ENCODE results near the gene HDAC6.

The HDAC6 gene

DNA sequence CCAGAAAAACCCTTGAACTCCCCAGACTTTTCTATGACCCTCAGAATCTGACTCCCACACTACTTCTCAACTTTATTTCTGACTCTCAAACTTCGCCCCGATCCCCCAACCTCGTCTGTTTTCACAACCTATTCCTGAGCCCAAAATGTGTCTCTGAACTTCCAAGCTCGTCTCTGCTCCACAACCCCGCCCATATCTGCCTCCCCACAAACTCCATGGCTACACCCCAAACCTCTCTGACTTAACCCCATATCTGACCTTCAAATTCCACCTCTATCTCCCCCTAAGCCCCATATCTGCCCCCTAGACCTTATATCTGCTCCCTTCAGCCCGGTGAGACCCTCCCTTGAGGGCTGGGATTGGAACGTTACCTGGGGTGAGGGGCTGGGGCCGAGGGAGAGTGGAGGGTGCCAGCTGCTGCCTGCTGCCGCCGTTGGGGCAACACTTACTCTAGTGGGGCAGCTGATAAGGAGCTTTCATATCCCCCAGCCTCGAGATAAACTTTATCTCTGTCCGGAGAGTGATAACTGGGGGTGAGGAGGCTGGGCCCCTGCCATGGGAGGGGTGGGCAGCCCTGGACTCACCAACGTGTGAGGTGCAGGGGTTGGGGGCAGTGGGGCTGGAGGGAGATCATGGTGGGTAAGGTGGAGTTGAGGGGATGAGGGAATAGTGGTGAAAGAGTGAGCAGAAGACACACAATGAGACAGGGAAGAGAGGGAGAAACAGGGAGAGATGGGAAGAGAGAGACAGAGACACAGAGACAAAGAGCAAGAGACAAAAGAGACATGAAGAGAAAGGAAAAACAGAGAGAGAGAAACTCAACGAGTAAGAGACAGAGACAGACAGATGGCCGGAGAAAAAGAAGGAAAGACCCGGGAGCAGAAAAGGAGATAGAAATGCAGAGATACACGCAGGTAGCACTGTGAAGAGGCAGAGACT is 14.1 kb upstream of the HDAC6 start:
- H3K4me3 ChIP-seq (ENCODE audit: low read length), result no peak overlapping the region
- no peak for DNase-seq (ENCODE audit: low read depth, low spot score)

DNA sequence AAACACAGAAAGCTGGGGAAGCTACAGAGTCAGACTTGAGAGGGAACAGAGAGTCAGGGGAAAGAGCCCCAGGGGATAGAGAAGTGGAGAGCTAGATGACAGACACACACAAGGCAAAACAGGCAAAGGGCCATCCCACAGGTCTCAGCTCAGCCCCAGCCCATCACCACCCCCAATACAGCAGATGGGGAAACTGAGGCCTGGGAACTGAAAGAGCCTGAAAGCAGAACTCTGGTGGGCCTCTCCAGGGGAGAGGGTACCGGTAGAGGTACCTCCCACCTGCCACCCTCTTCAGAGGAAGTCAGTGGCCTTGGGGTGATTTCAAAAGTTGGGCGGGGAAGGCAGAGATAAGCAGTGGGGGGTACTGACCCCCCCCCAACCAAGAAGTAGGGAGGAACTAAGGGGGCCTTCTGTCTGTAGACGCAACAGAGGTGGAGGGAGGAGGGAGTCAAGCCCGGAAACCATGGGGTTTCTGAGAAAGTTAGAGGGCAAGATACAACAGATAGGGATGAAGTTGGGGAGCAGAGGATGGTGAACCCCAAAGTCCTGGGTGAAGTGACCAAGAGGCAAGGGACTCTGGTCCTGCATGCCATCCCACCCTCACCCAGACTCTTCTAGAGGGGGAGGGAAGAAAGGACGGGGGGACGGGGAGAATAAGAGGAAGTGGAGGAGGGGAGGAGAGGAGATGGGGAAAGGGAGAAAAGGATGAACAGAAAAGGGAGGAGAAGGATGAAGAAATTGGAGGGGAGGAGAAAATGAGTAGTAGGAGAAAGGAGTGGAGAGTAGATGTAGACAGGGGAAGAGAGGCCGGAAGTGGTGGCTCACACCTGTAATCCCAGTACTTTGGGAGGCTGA is 12.3 kb upstream of the HDAC6 start:
- DNase-seq (ENCODE audit: low read depth, low spot score), result peak; percentile 1
- H3K4me3 ChIP-seq (ENCODE audit: low read length), result no peak overlapping the region

DNA sequence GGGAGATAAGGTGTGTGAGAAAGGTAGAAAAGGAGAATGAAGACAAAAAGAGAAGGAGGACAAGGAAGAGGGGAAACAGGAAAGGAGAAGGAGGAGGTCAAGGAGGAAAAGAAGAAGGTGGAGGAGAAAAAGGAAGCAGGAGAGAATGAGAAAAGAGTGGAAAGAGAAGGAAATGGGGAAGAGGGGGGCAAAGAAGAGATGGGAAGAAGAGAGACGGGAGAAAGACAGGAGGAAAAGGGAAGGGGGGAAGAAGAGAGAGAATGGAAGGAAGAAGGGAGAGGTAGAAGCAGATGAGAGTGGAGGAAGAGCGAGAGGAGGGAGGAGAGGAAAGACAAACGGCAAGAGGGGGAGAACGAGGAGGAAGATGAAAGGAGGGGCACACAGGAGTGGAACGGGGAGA is 11.4 kb upstream of the HDAC6 start:
- no peak overlapping the region for H3K4me3 ChIP-seq (ENCODE audit: low read length)
- no peak for DNase-seq (ENCODE audit: low read depth, low spot score)

DNA sequence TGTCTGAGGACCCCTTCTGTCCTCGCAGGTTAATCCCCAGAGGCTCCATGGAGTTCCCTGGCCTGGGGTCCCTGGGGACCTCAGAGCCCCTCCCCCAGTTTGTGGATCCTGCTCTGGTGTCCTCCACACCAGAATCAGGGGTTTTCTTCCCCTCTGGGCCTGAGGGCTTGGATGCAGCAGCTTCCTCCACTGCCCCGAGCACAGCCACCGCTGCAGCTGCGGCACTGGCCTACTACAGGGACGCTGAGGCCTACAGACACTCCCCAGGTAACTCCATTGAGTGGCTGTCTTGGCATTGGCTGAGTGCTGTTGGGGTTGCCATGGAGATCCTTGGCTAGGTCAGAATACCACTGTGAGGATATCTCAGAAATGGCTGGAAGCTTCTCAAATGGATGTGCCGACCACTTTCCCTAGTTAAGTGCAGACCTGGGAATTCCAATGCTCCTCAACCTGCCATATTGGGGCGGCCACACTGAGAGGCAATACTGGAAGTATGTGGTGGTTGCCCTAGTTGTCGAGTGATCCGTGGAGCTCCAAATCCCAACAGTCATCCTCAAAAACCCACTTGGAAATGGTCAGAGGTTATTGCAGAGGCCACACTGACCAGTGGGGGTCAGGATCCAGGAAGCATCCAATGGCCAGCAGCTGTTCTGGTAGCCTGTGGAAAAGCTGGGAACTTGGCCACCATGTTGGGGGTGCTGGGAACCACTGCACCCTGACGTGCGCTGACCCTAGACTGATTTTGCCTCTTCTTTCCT is 10.6 kb upstream of the HDAC6 start:
- H3K4me3 ChIP-seq (ENCODE audit: low read length), result no peak overlapping the region
- DNase-seq (ENCODE audit: low read depth, low spot score), result no peak

DNA sequence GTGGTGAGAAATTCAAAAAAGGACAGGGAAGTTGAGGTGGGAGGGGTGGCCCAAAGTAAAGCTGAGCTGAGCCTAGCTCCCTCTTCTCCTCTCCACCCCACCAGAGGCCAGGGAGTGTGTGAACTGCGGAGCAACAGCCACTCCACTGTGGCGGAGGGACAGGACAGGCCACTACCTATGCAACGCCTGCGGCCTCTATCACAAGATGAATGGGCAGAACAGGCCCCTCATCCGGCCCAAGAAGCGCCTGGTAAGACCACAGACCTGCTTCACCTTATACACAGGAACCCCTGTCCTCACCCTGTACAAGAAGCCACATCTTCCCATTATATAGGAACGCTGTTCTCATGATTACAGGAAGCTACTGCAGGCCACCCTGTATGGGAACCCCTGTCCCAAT is 9.6 kb upstream of the HDAC6 start:
- H3K4me3 ChIP-seq (ENCODE audit: low read length), result no peak overlapping the region
- no peak for DNase-seq (ENCODE audit: low read depth, low spot score)

DNA sequence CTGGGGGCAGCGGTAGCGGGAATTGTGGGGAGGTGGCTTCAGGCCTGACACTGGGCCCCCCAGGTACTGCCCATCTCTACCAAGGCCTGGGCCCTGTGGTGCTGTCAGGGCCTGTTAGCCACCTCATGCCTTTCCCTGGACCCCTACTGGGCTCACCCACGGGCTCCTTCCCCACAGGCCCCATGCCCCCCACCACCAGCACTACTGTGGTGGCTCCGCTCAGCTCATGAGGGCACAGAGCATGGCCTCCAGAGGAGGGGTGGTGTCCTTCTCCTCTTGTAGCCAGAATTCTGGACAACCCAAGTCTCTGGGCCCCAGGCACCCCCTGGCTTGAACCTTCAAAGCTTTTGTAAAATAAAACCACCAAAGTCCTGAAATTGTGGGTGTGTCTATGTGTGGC is 7.9 kb upstream of the HDAC6 start:
- DNase-seq (ENCODE audit: low read depth, low spot score), result no peak
- no peak overlapping the region for H3K4me3 ChIP-seq (ENCODE audit: low read length)

DNA sequence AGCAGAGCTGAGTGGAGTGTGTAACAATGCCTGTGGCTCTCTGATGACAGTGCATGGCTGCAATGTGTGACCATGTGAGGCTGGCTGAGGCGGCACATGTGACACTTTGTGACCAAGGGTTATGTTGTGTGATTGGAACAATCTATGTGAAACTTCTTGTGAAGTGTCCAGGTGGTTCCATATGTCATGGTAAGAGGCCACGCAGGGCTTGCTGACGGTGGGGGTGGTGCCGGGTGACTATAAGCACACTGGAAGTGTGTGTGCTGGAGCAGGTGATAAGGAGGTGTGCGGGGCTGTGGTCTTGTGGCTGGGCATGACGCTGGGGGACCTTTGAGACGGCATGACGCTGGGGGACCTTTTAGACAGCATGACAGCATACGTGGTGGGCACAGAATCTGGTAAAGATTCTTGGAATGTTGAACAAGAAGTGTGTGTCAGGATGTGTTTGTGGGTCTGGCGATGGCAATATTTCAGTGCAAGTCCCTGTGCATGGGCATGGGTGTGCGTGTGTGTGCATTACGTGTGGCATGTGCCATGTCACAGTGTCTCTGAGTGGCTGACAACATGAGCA is 7.4 kb upstream of the HDAC6 start:
- no peak for DNase-seq (ENCODE audit: low read depth, low spot score)
- no peak overlapping the region for H3K4me3 ChIP-seq (ENCODE audit: low read length)

DNA sequence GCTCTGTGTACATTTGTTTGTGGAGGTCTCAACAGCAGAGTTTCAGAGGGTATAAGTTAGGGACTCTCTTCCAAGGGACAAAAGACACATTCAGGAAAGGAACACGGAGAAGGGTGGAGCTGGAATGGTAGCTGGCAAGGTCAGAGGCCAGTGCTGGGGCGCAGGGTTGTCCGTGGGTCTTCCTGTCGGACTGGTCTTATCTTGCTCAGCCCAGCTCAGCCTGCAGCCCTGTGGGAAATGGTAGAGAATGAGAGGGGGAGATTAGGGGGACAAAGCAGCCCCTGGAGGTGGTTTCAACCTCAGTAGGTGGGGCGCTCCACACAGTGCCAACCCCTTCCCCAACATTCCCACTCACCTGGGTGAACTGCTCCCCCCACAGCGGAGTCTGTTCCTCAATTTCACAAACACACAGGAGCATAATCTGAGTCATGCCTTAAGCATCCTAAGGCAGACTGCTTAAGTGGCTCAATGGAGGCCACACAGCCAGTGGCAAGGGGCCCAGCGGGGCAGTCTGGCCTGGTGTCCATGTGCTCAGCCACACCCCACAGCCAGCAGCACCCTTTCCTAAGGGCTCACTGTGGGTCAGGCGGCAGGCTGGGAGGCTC is 6.9 kb upstream of the HDAC6 start:
- no peak for DNase-seq (ENCODE audit: low read depth, low spot score)
- H3K4me3 ChIP-seq (ENCODE audit: low read length), result no peak overlapping the region

DNA sequence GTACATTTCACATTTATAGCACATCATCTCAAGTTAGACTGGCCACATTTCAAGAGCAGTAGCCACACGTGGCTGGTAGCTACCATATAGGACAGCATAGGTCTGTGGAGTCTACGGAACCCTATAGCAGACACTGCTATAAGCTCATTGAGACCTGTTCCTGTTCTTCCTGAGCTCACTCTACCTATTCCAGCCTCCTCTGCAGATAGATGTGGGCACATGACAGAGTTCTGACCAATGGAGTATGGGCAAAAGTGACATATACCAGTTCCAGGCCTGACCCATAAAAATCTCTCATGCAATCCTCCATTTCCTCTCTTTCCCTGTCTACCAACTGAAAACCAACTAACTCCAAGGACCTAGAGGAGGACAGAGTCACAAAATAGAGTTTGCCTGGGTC is 3.5 kb upstream of the HDAC6 start:
- no peak overlapping the region for H3K4me3 ChIP-seq (ENCODE audit: low read length)

DNA sequence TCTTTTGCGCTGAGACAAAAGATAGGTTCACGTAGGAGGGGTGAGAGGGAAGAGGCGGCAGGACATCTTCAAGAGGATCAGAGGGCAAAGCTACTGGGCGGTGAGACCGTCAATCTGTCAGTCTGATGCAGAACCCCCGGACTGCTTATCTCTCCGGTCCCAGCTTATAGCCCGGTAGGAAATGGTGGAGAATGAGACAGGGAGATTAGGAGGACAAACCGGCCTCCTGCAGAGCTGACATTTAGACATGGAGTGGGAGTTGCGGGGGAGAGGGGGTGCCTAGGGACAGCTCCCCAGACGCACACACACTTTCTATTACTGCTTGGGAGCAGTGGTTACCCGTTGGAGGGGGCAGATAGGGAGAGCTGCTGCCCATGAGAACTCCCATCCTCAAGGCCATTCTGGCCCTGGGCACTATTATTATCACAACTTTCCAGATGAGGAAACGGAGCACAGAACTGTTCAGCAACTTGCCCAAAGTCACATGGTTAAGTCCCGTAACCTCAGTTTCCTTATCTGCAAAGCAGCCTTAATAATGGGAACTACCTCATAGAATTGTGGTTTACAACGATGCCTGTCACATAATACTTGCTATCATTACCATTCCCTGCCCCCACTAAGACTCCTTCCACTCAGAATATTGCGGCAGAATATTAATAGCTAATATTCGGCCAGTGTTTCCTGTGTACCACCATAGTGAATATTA is 1.1 kb upstream of the HDAC6 start:
- no peak for DNase-seq (ENCODE audit: low read depth, low spot score)

More for the DNA sequence above, 3.5 kb upstream of the HDAC6 start:
- no peak for DNase-seq (ENCODE audit: low read depth, low spot score)

DNA sequence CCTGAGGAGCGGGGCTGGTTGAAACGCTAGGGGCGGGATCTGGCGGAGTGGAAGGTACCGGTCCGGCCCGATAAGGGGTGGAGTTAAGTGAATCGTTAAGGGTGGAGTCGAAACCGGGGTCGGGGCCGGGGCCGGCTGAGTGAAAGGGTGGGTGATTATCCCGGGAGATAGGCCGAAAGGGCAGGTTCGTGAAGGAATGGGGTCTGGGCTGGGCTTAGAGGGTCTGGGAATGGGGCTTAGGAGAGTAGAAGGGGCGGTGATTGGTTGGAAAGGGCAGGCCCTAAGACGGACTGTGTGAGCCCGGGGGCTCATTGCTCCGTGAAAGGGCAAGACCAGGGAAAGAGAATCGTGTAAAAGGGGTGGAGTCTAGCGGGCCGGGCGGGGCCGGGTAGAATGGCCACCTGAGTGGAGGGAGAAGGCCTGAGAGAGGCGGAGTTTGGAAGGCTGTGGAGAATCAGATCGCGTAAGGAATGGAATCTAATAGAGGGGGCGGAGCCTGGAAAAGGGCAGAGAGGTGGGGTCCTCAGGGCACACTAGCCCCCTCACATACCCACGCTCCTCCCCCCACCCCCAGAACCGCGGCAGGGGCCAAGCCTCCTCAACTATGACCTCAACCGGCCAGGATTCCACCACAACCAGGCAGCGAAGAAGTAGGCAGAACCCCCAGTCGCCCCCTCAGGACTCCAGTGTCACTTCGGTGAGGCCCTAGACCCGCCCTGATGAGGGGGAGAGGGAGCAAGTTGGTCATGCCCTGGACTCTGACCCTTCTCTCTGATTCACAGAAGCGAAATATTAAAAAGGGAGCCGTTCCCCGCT is 430 bp downstream of the HDAC6 start:
- H3K4me3 ChIP-seq (ENCODE audit: low read length), result peak overlapping the region; percentile 75
- peak; percentile 44 for DNase-seq (ENCODE audit: low read depth, low spot score)

More for the DNA sequence above, 1.1 kb upstream of the HDAC6 start:
- H3K4me3 ChIP-seq (ENCODE audit: low read length), result peak overlapping the region; percentile 82

DNA sequence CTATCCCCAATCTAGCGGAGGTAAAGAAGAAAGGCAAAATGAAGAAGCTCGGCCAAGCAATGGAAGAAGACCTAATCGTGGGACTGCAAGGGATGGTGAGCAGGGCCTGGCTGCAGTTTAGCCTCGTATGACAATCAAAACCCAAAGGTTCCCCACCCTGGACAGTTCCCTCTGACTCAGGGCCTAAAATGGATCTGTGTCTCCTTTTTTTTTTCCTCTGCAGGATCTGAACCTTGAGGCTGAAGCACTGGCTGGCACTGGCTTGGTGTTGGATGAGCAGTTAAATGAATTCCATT is 986 bp downstream of the HDAC6 start:
- peak overlapping the region; percentile 75 for H3K4me3 ChIP-seq (ENCODE audit: low read length)
- DNase-seq (ENCODE audit: low read depth, low spot score), result no peak

DNA sequence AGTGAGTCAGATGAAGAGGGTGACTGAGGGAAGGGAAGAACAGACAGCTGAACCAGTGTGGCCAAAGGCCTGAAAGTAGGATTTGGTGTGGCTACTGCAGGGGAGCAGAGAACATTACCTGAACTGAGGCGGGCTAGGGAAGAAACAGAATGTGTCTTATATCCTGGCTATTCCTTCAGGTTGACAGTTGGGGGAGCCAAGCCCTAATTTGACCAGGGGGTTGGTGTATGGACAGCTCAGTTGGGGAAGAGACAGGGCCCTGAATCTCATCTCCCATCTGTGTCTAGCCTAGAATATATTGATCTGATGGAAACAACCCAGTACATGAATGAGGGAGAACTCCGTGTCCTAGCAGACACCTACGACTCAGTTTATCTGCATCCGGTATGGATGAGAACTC is 4.2 kb downstream of the HDAC6 start:
- DNase-seq (ENCODE audit: low read depth, low spot score), result no peak
- H3K4me3 ChIP-seq (ENCODE audit: low read length), result no peak overlapping the region

DNA sequence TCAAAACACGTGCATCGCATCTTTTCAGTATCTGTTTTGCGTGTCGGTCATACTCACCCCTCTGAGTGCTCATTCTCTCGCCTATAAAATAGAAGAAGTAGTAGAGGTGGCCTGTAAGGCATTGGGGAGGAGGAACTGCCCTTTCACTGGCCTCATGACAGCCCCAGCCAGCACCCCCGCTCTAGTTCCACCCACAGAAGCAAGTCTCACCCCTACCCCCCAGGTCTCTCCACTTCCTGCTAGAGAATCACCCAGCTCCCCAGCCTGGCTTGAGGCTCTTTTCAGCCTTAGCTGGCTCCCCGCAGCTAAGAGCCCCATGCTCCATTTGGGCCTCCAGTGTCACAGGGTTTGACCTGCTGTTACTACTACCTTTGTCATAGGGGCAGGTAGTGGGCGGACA is 11.8 kb downstream of the HDAC6 start:
- no peak for DNase-seq (ENCODE audit: low read depth, low spot score)

DNA sequence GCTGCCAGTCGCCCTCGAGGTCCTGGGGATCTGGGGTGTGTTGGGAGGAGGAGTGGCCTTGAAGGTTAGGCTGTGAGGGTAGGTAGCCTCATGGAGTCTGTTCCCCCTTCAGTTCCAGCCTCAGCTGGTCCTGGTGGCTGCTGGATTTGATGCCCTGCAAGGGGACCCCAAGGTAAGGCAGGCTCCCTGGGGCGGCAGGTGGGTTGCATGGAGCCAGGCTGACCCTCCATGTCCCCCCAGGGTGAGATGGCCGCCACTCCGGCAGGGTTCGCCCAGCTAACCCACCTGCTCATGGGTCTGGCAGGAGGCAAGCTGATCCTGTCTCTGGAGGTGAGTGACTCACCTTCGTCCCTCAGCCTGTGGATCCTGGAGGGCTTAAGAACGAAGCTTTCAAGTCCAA is 12.9 kb downstream of the HDAC6 start:
- H3K4me3 ChIP-seq (ENCODE audit: low read length), result no peak overlapping the region
- no peak for DNase-seq (ENCODE audit: low read depth, low spot score)

More for the DNA sequence above, 11.8 kb downstream of the HDAC6 start:
- H3K4me3 ChIP-seq (ENCODE audit: low read length), result no peak overlapping the region

DNA sequence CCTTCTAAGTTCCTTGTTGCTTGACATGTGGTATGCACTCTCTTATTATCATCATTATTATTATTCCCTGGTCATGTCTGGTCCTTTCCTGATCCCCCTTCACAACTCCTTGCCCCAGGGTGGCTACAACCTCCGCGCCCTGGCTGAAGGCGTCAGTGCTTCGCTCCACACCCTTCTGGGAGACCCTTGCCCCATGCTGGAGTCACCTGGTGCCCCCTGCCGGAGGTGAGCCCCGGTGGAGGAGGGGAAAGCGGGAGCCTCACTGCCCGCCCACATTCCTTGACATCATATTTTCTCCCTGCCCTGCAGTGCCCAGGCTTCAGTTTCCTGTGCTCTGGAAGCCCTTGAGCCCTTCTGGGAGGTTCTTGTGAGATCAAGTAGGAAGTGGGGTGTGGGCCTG is 13.4 kb downstream of the HDAC6 start:
- DNase-seq (ENCODE audit: low read depth, low spot score), result no peak

DNA sequence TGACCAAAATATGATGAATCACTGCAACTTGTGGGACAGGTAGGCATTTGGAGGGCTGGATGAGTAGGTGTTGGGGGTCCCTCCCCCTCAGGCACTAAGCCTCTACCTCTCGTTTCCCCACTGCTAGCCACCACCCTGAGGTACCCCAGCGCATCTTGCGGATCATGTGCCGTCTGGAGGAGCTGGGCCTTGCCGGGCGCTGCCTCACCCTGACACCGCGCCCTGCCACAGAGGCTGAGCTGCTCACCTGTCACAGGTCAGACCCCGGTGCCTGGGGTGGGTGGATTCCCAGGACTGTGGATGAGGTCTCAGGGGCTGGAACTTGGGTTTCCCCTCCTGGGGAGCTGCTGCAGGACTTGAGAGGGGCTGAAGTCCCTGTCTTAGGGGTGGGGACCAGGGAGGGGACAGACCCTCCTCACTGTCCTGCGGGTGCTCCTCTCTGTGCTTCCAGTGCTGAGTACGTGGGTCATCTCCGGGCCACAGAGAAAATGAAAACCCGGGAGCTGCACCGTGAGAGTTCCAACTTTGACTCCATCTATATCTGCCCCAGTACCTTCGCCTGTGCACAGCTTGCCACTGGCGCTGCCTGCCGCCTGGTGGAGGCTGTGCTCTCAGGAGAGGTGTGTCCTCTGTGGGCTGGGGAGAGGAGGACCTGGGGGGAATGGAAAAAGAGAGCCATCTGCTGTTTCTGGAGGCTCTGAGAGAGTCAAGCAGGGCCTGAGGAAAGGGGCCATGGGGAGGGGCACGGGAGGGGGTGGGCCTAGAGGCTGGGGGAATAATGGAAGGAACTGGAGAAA is 14.3 kb downstream of the HDAC6 start:
- DNase-seq (ENCODE audit: low read depth, low spot score), result no peak

More for the DNA sequence above, 13.4 kb downstream of the HDAC6 start:
- H3K4me3 ChIP-seq (ENCODE audit: low read length), result no peak overlapping the region

More for the DNA sequence above, 14.3 kb downstream of the HDAC6 start:
- no peak overlapping the region for H3K4me3 ChIP-seq (ENCODE audit: low read length)

Measured in Jurkat, Clone E6-1 (cell line).